HG02973 (cell line): ENCODE data around the gene TMEM11.
"Not testable (repeated sequence)": the region's sequence is repeated elsewhere in the genome, so short reads cannot be mapped to it uniquely, and the experiment has no call there.

Experiments used
- ATAC-seq: cut with Tn5 transposase; IDR thresholded peaks from one replicate; pipeline ENCODE4 v1.9.1; 2021; ENCODE audit warnings: moderate library complexity; ENCODE audit not compliant: unreplicated experiment

Gene TMEM11

DNA sequence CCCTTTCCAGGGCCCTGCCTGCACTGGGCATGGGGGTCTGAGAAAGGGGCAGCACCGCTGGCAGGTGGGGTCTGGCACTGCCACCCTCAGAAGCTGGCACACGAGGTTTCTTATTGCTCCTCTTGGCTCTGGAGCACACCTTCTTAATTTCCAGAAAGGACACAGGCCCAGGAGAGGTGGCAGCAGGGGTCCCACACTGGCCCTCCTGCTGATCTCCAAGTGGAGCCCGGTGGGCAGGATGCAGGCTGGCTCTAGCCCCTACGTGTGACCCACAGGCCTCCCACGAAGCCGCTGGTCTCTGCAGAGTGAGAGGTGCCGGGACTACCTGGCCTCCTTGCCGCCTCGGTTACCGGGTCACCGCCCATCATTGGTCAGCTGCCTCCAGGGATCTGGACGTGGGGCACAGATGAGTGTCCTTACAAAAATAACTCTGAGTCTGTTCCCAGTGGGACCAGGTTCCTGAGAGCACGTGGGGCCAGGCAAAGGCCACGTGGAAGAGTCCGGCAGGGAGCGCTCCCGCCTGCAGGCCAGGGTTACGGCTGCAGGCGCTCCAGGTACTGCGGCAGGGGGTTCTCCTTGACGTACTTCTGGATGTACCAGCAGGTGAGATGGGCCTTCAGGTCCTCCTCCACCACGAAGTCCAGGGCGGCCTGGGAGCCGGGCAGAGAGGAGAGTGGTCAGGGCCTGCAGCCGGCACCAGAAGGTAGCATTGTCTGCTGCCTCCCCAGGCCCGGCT is 29.0 kb upstream of the TMEM11 start:
- ATAC-seq, result no peak

DNA sequence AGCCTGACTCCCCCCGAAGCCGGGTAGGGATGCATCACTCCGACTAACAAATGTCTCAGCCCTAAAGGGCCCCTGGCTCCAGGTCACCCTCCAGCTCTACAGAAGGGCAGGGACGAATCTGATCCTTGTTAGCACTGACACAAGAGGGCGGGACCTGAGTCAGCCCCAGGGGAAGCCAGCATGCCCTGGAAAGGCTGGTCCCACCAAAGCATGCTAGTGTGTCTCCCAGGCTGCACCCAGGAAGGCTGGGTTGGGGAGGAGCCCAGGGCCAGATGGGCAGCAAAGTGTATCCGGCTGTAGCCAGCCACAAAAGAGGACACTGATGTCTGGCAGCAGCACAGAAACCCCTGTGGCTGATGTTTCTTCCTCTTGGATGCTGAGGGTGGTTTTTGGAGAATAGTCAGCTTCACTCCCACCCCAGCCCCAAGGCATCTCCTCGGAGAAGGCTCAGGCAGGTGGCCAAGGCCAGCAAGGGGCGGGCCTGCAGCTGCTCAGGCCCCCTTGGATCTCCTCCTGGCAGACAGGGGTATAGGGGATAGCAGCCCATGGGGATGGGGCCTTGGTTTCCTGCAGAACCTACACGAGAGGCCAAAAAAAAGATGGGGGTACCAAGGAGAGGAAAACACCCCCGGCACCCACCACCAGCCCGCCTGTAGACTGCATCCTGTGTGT is 28.2 kb upstream of the TMEM11 start:
- ATAC-seq, result no peak

DNA sequence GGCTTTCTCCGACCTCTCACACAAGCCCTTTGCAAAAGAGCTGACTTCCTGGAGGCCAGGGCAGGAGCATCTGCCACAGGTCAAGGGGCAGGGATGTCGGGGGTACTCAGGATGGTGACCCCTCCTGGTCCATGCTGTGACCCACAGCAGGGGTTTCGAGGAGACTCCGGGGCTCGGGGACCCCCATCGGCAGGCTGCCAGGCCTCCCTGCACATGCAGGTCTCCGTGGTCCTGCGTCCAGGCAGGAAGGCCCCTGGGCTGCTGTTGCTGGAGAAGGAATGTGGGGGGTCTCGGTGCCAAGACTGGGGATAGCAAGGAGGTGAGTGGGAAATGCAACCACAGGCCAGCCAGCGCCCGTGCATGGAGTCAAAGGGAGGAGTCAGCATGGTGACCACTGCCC is 27.6 kb upstream of the TMEM11 start:
- ATAC-seq, result no peak

GRCh38 chr17:21240369-21241055 is 26.6 kb upstream of the TMEM11 start:
- ATAC-seq, result no peak

DNA sequence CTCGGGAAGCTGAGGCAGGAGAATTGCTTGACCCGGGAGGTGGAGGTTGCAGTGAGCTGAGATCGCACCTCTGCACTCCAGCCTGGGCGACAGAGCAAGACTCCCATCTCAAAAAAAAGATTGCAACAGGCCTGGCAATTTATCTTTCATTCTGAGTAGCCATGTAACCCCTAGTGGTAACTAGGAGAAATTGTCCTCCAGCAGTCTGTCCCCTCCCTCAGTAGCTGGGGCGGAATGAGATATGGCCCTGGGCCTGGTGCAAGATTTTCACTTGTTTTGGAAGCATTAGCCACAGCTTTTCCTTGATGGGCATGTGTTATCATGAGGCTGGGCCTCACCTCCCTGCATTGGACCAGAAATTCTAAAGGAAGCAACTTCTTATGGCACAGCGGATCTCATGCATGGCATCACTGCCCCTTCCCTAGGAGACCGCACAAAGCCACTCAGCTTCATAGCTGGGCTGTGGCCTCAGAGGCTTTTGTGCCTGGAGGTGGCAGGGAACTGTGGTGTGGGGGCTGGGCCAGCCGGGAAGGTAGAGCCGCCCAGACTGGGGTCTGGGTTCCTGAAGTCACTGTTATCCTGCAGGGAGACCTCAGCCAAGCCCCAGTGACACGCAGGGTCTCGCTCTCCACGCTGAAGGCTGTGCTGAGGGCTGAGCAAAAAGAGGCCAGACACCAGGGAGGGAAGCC is 25.9 kb upstream of the TMEM11 start:
- ATAC-seq, result no peak

DNA sequence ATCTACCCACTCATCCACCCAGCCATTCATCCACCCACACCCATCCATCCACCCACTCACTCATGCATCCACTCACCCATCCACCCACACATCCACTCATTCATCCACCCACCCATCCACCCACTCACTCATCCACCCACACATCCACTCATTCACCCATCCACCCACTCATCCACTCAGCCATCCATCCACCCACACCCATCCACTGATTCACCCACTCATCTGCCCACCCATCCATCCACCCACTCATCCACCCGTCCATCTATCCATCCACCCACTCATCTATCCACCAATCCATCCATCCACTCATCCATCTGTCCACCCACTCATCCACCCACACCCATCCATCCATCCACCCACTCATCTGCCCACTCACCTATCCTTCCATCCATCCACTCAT is 22.0 kb upstream of the TMEM11 start:
- no peak for ATAC-seq

GRCh38 chr17:21233581-21234347 is 19.8 kb upstream of the TMEM11 start:
- no peak for ATAC-seq

DNA sequence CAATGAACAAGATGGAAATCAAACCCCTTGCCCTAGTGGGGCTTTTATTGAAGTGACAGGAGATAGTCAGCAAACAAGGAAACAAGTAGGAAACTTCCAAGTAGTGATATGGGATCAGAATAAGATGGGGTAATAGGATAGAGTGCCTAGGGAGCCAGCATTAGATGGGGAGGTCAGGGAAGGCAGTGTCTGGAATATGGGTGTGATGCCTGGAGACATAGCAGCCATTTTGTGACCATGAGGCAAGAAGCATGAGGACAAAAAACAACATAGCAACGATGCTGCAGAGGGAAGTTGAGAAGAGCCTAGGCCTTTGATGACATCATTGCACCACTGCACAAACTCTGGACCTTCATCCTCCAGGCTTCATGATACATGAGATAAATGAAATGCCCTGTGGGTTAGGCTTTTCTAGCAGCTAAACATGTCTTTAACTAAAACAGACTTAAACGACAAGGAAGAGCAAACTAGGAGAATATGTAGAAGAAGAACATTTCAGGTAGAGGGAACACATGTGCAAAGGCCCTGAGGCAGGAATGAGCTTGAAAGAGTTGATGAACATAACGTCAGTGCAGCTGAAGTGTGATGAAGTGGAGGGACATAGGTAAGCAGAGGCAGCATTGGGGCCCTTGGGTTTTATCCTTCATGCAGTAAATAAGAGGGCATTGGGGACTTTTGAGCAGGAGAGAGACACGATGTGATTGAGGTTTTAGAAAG is 18.2 kb upstream of the TMEM11 start:
- ATAC-seq, result no peak

DNA sequence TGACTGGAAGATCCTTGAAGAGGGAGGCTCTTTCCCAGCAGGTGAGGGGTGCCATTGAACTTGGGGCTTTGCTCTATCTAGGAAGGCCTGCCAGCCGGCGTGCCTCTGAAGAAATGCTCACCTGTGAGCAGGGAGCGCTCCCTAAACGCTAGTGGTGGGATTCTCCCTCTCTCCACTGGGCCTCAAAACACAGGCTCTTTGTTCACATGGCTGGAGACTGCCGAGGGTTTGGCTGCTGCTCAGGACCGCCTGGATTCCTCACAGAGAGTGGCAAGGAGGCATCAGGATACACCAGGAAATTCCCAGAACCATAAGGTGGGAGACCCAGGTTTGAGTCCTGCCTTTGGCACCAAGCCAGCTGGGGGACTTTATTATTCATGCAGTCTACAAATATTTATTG is 17.6 kb upstream of the TMEM11 start:
- no peak for ATAC-seq

DNA sequence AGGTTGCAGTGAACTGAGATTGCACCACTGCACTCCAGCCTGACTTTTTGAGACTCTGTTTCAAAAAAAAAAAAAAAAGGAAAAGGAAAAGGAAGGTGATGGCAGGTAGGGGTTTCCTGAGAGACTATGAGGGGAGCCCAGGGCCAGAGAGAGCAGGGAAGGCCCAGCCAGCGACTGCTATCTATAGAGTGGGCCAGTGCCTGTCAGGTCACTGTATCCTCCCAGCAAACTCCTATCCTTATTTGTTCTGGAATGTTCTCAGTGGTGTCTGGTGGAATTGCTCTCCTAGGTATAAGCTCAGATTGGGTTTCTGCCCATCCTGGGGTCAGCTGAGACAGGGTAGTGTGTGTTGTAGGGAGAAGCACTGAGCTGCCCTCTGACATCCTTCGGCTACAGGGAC is 14.9 kb upstream of the TMEM11 start:
- no peak for ATAC-seq

DNA sequence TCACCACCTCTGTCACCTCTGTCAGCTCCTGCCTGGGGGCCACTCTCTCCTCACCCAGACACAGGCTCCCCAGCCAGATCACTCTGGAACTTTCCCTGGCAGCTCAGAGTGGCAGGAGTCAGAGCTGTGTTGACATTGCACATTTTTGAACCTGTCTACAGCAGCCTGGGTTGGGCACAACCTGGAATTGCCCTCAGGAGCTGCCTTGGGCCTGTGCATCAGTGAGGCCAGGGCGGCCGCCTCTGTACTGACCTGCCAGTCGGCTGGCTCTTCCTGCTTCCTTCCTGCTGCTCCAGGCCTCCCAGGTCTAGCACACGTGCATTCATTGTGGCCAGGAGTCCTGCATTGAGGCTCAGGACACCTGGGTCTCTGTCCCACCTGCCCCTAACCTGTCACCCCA is 14.2 kb upstream of the TMEM11 start:
- ATAC-seq, result no peak

DNA sequence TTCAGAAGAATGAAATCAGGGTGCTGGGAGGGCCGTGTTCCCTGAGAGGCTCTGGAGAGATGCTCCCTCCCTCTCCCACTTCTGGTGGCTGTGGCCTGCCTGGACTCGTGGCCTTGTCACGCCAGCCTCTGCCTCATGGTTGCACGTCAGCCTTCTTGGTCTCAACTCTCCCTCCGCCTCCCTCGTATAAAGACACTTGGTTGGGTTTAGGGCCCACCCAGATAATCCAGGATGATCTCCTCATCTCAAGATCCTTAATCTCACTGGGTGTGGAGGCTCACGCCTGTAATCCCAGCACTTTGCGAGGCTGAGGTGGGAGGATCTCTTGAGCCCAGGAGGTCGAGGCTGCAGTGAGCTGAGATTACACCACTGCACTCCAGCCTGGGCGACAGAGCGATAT is 13.3 kb upstream of the TMEM11 start:
- ATAC-seq, result not testable (repeated sequence)

DNA sequence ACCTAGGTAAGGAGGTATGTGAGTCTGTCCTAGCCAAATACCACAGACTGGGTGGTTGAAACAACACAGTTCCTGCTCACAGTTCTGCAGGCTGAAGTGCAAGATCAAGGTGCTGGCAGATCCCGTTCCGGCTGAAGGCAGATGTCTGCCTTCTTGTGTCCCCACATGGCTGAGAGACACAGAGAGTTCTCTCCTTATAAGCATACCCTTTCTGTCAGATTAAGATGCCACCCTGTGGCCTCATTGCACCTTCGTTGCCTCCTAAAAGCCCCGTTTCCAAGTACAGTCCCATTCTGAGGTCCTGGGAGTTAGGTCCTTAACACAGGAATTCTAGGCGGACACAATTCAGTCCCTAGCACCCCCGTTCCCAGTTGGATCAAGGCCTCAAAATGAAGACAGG is 9.1 kb upstream of the TMEM11 start:
- ATAC-seq, result no peak

DNA sequence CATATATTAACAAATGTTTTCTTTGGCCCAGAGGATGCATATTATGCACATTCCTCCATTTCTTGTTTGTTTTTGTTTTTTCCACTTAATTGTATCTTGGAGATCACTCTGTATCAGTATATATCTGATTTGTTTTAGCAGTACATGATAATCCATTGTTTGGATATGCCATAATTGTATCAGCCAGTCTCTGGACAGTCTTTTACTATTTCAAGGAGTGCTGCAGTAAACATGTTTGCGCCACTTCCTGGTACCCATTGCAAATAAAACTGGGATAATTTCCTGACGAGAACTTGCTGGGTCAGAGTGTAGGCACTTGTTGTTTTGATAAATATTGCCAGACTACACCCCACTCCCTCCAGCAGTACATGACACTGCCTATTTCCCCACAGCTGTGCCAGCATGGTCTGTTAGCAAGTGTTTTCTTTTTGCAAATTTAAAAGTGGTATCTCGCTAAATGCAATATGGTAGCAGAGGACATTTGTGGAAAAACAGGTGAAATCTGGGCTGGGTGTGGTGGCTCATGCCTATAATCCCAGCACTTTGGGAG is 4.9 kb upstream of the TMEM11 start:
- no peak for ATAC-seq

DNA sequence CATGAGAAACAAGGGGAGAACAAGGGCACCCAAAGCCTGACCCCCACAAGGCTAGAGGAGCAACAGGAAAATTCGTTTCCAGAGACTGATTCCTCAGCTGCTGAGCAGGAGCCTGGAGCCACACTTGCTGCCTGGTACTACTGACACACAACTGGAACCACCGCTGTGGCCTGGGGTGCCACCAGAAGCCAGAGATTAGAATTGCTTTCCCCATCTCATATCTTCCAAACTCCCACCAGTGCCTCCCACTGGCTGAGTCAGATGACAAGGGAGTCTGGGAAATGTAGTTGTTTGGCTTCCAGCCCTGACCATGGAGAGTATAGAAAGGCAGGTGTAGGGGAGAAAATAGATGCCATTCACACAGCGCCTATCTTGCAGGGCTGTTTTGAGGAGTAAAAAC is 4.1 kb upstream of the TMEM11 start:
- no peak for ATAC-seq

GRCh38 chr17:21217346-21217745 is 3.4 kb upstream of the TMEM11 start:
- no peak for ATAC-seq

DNA sequence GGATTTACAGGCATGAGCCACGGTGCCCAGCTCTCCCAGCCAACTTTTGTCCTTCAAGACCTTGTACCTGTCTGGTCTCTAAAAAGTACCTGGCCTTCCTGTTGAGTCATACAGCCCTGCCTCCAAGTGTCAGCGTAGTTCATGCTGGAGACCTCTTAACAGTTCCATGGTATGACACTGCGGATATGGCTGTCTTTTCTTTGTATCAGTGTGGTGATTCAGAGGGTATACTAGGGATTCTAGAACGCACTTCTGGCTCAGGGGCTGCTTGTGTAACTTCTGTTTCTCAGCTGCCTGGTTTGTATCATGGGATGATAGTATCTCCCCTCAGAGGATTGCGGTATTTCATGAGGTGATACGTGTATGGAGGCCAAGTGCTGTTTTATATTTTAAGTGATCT is 2.0 kb upstream of the TMEM11 start:
- ATAC-seq, result no peak

DNA sequence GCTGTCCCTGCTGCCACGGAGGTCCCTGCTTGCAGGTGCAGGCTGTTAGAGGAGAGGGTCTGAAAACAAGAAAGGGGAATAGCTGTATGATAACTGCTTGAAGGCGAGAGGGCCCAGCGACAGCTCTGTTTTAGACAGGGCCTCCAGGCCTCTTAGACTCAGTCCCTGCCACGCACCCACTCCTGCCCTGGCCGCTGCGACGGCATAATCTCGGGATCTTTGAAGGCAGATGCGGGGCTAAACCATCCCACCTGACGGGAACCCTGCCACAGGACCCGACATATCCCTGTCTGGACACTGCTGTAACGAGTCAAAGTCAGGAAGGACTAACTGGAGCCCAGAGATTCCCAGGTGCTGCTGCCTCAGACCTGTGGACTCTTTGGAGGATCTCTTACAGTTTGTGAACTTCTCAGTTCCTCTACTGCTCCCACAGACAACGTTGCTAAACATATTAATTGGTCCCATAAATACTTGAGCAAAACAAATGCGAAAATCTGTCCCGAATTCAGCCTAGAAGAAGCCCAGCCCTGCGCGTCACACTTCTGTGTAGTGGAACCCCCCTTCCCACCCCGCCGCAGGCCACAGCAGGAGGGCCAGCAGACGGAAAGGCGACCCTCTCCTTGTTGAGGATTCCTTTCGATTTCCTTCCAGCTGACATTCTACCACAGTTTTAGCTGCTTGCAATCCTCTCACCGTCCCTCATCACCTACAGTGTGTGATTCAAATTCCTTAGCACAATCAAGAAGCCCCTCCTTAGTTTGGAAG is 998 bp upstream of the TMEM11 start:
- peak; percentile 11 for ATAC-seq

- peak; percentile 13 for ATAC-seq
Measured at GRCh38 chr17:21213638-21214014, 335 bp downstream of the TMEM11 start.
